HEK293 (cell line): Measurements from ENCODE around the gene ZRANB1.
A peak's percentile ranks its signal among the peaks of the same experiment; 100 is the strongest.

Source experiments
- CTCF ChIA-PET: fragments of 350-600 bp; formaldehyde crosslinking; extraction: SDS; loops from one replicate; lab custom pipeline; 2021; ENCODE audit warnings: antibody characterized with exemption; lab: Yijun Ruan, JAX
- POLR2A ChIA-PET: fragments of 300-600 bp; formaldehyde crosslinking; extraction: SDS; loops from one replicate; lab custom pipeline; 2020; ENCODE audit warnings: antibody characterized with exemption, inconsistent platforms; lab: Yijun Ruan, JAX
- H3K27ac ChIP-seq: fragments of 200-500 bp; sonication (Bioruptor generic); 2 replicates; pipeline ENCODE4 v1.5.1; 2014; ENCODE audit warnings: low read depth, low read length, control low read depth, inconsistent platforms; ENCODE audit errors: extremely low read depth
- H3K36me3 ChIP-seq, 2 experiments: fragments of 200-500 bp in 1 of 2; sonication (Bioruptor generic) in 1 of 2; 1 replicate in 1 of 2; 2 replicates in 1 of 2; pipeline ENCODE4 v1.5.1; 2014 to 2017; ENCODE audit warnings: inconsistent platforms in 2 of 2, low read length in 2 of 2; ENCODE audit not compliant: control insufficient read depth in 2 of 2, insufficient read depth in 1 of 2
- H3K4me1 ChIP-seq: fragments of 200-500 bp; sonication (Bioruptor generic); 2 replicates; pipeline ENCODE4 v1.5.1; 2014; ENCODE audit warnings: mild to moderate bottlenecking, low read length, inconsistent platforms; ENCODE audit not compliant: control insufficient read depth, insufficient read depth
- H3K4me3 ChIP-seq: 2 replicates; pipeline ENCODE4 v1.5.1; 2011; ENCODE audit warnings: low read depth, mild to moderate bottlenecking, control low read depth, low read length, moderate library complexity
- H3K9me3 ChIP-seq: fragments of 200-500 bp; sonication (Bioruptor generic); 2 replicates; pipeline ENCODE4 v1.5.1; 2014; ENCODE audit warnings: low read depth, low read length, inconsistent platforms; ENCODE audit not compliant: control insufficient read depth, insufficient read depth
- EGR2 ChIP-seq: fragments of 450-650 bp; formaldehyde crosslinking; IDR thresholded peaks from 2 replicates; pipeline ENCODE4 v1.5.1; 2016; ENCODE audit warnings: low read depth, missing biosample characterization, missing genetic modification characterization
- GLI2 ChIP-seq: fragments of 450-650 bp; formaldehyde crosslinking; IDR thresholded peaks from 2 replicates; pipeline ENCODE4; 2017; ENCODE audit warnings: missing biosample characterization, missing genetic modification characterization, low read depth, borderline replicate concordance
- IKZF3 ChIP-seq: fragments of 450-650 bp; IDR thresholded peaks from 2 replicates; pipeline ENCODE4 v1.5.0; 2018; ENCODE audit warnings: missing biosample characterization, mild to moderate bottlenecking, missing genetic modification characterization, moderate library complexity
- KLF8 ChIP-seq: fragments of 450-650 bp; formaldehyde crosslinking; IDR thresholded peaks from 2 replicates; pipeline ENCODE4 v1.5.1; 2016; ENCODE audit warnings: missing biosample characterization, missing genetic modification characterization
- MEIS1 ChIP-seq: sonication (generic); formaldehyde crosslinking; IDR thresholded peaks from 2 replicates; pipeline ENCODE4 v1.8.1; 2022; ENCODE audit warnings: missing genetic modification reagents, mild to moderate bottlenecking, borderline replicate concordance
- PRDM1 ChIP-seq: fragments of 450-650 bp; formaldehyde crosslinking; IDR thresholded peaks from 2 replicates; pipeline ENCODE4; 2016; ENCODE audit warnings: missing biosample characterization, missing genetic modification characterization
- REPIN1 ChIP-seq: fragments of 450-650 bp; formaldehyde crosslinking; IDR thresholded peaks from 2 replicates; pipeline ENCODE4 v1.5.1; 2017; ENCODE audit warnings: missing biosample characterization, missing genetic modification characterization, low read depth
- WT1 ChIP-seq: fragments of 450-650 bp; formaldehyde crosslinking; IDR thresholded peaks from 2 replicates; pipeline ENCODE4 v1.5.1; 2016; ENCODE audit warnings: missing biosample characterization, missing genetic modification characterization
- ZBTB21 ChIP-seq: fragments of 450-650 bp; formaldehyde crosslinking; IDR thresholded peaks from 2 replicates; pipeline ENCODE4 v1.5.1; 2017; ENCODE audit warnings: missing biosample characterization, missing genetic modification characterization
- ZFHX2 ChIP-seq: fragments of 450-650 bp; formaldehyde crosslinking; conservative IDR thresholded peaks from 2 replicates; pipeline ENCODE4 v1.5.1; 2016; ENCODE audit warnings: missing biosample characterization, missing genetic modification characterization
- ZNF155 ChIP-seq: fragments of 450-650 bp; formaldehyde crosslinking; IDR thresholded peaks from 2 replicates; pipeline ENCODE4 v1.5.1; 2016; ENCODE audit warnings: missing biosample characterization, missing genetic modification characterization
- ZNF202 ChIP-seq: fragments of 450-650 bp; formaldehyde crosslinking; IDR thresholded peaks from 2 replicates; pipeline ENCODE4 v1.5.1; 2016; ENCODE audit warnings: missing biosample characterization, missing genetic modification characterization, borderline replicate concordance
- ZNF221 ChIP-seq: fragments of 450-650 bp; formaldehyde crosslinking; IDR thresholded peaks from 2 replicates; pipeline ENCODE4 v1.5.1; 2017; ENCODE audit warnings: missing biosample characterization, missing genetic modification characterization, borderline replicate concordance
- ZNF239 ChIP-seq: fragments of 450-650 bp; formaldehyde crosslinking; IDR thresholded peaks from 2 replicates; pipeline ENCODE4 v1.5.1; 2016; ENCODE audit warnings: missing biosample characterization, missing genetic modification characterization
- ZNF324 ChIP-seq: fragments of 450-650 bp; formaldehyde crosslinking; IDR thresholded peaks from 2 replicates; pipeline ENCODE4 v1.5.1; 2016; ENCODE audit warnings: missing biosample characterization, missing genetic modification characterization
- ZNF366 ChIP-seq: fragments of 450-650 bp; formaldehyde crosslinking; conservative IDR thresholded peaks from 2 replicates; pipeline ENCODE4 v1.5.1; 2016; ENCODE audit warnings: missing biosample characterization, missing genetic modification characterization
- ZNF501 ChIP-seq: fragments of 450-650 bp; formaldehyde crosslinking; IDR thresholded peaks from 2 replicates; pipeline ENCODE4 v1.5.1; 2016; ENCODE audit warnings: missing biosample characterization, missing genetic modification characterization
- ZNF571 ChIP-seq: fragments of 450-650 bp; formaldehyde crosslinking; IDR thresholded peaks from 2 replicates; pipeline ENCODE4 v1.5.0; 2017; ENCODE audit warnings: missing biosample characterization, missing genetic modification characterization
- ZNF776 ChIP-seq: fragments of 450-650 bp; formaldehyde crosslinking; IDR thresholded peaks from 2 replicates; pipeline ENCODE4 v1.5.0; 2017; ENCODE audit warnings: missing biosample characterization, missing genetic modification characterization, borderline replicate concordance
- ZNF837 ChIP-seq: fragments of 450-650 bp; formaldehyde crosslinking; IDR thresholded peaks from 2 replicates; pipeline ENCODE4 v1.5.1; 2016; ENCODE audit warnings: missing biosample characterization, missing genetic modification characterization
- TF ChIP-seq, protein P1 (sequence below): fragments of 450-650 bp; formaldehyde crosslinking; IDR thresholded peaks from 2 replicates; pipeline ENCODE4 v1.5.1; 2016; ENCODE audit warnings: missing biosample characterization, missing genetic modification characterization
- TF ChIP-seq, protein P2 (sequence below): fragments of 450-650 bp; formaldehyde crosslinking; IDR thresholded peaks from 2 replicates; pipeline ENCODE4 v1.5.1; 2016; ENCODE audit warnings: missing biosample characterization, missing genetic modification characterization
- TF ChIP-seq, protein P3 (sequence below): fragments of 450-650 bp; formaldehyde crosslinking; IDR thresholded peaks from 2 replicates; pipeline ENCODE4 v1.5.1; 2017; ENCODE audit warnings: missing biosample characterization, mild to moderate bottlenecking, missing genetic modification characterization, moderate library complexity

The ZRANB1 gene

DNA sequence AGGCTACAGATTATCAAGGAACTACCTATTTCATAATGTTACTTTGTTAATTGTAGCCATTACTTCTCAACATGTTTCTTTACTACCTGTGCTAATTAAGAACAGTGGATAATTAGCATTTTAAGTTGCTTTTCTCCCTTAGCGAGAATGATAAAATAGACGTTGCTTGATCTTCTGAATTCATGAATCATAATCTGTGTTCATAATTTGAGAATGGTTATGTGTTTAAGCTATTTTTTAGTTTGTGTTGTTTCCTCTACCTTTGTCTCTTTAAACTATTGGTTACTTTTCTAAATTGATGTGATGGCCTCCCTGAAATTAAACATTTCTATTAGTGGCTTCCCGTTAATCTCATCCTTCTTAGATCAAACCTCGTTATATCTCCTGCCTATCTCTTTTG, at the start of gene ZRANB1:
TSS of gene ZRANB1 (plus strand) at position 301 of the 400 bp plus-strand sequence. CDS start 371 bp downstream, outside the sequence.
- Histone ChIP-seq H3K4me3 (no peak within 1 kb of the TSS), H3K36me3 (peaks cover 0 to 6% of the 10 kb centered on the region in 2 experiments; a peak in 2 of 3 replicates), H3K9me3 (no peaks in the 10 kb centered on the region), H3K27ac (no peak within 1 kb of the TSS), H3K4me1 (peaks cover 15% of the 10 kb centered on the region)
- ChIA-PET POLR2A (no interaction called here), CTCF (interaction anchor here (0.6 kb wide), 1 partner anchor 163 kb away, joined by 3 read pairs; no protein-coding TSS in a partner anchor)
- no peak for TF ChIP-seq ZNF239 (tag by site-specific recombination)
- TF ChIP-seq ZNF571 (tag by site-specific recombination), result no peak
- no peak for TF ChIP-seq EGR2 (tag by site-specific recombination)
- no peak for TF ChIP-seq IKZF3 (tag by site-specific recombination)
- TF ChIP-seq ZNF155, result no peak
- TF ChIP-seq, protein P1, sequence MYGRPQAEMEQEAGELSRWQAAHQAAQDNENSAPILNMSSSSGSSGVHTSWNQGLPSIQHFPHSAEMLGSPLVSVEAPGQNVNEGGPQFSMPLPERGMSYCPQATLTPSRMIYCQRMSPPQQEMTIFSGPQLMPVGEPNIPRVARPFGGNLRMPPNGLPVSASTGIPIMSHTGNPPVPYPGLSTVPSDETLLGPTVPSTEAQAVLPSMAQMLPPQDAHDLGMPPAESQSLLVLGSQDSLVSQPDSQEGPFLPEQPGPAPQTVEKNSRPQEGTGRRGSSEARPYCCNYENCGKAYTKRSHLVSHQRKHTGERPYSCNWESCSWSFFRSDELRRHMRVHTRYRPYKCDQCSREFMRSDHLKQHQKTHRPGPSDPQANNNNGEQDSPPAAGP (tag by site-specific recombination), result no peak
- TF ChIP-seq, protein P2, sequence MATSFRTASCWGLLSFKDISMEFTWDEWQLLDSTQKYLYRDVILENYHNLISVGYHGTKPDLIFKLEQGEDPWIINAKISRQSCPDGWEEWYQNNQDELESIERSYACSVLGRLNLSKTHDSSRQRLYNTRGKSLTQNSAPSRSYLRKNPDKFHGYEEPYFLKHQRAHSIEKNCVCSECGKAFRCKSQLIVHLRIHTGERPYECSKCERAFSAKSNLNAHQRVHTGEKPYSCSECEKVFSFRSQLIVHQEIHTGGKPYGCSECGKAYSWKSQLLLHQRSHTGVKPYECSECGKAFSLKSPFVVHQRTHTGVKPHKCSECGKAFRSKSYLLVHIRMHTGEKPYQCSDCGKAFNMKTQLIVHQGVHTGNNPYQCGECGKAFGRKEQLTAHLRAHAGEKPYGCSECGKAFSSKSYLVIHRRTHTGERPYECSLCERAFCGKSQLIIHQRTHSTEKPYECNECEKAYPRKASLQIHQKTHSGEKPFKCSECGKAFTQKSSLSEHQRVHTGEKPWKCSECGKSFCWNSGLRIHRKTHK (tag by site-specific recombination), result no peak
- TF ChIP-seq MEIS1 (CRISPR knock-in tag), result no peak

DNA sequence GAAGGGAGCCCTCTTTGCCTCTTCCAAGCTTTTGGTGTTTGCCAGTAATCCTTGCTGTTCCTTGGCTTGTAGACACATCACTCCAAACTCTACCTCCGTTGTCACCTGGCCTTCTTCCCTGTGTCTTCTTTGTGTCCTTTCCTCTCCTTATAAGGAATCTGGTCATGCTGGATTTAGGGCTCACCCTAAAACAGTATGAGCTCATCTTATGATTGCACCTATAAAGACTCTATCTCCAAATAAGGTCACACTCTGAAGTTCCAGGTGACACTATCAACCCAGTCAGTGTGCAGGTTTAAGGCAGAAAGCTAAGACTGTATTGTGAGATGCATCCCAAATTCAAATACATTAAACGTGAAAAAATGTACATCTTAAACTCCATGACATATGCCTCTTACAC, 49.0 kb upstream of the ZRANB1 start:
- no peaks in the 10 kb centered on the region for H3K36me3 ChIP-seq
- no peaks in the 10 kb centered on the region for H3K9me3 ChIP-seq
- CTCF ChIA-PET, result no interaction called here
- no peak overlapping the region for H3K4me3 ChIP-seq
- TF ChIP-seq KLF8 (tag by site-specific recombination) (no peak), ZNF366 (peak; percentile 28; the same call in 1 of the 2 replicates)
- TF ChIP-seq, protein P3, sequence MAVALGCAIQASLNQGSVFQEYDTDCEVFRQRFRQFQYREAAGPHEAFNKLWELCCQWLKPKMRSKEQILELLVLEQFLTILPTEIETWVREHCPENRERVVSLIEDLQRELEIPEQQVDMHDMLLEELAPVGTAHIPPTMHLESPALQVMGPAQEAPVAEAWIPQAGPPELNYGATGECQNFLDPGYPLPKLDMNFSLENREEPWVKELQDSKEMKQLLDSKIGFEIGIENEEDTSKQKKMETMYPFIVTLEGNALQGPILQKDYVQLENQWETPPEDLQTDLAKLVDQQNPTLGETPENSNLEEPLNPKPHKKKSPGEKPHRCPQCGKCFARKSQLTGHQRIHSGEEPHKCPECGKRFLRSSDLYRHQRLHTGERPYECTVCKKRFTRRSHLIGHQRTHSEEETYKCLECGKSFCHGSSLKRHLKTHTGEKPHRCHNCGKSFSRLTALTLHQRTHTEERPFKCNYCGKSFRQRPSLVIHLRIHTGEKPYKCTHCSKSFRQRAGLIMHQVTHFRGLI, result no peak
- POLR2A ChIA-PET, result no interaction called here
- no peaks in the 10 kb centered on the region for H3K4me1 ChIP-seq
- H3K27ac ChIP-seq, result no peak overlapping the region

DNA sequence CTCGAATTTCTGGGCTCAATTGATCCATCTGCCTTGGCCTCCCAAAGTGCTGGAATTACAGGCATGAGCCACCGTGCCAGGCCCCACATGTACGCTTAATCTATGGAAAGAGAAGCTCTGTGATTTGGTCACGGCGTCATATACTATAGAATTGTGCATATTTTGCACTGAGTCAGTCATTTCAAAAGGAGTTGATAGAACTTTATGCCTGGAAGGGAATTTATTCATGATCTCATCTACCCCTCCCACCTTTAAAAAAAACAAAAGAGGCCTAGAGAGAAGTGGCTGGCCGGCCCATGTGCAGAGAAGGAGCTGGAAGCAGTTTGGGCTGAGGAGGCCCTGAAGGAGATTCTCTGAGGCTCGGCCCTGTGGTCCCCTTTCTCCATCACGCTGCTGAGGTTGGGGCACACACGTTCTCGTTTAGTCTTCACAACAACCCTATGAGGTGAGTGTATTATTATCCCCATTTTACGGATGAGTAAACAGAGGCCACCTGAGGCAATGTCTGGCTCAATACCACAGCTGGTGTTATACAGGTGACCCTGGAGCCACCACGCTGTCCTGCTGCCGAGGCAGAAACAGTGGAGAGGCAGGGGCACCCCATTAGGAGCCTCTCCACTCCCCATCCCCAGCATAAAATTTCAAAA, 47.2 kb upstream of the ZRANB1 start:
- Histone ChIP-seq H3K27ac (no peak overlapping the region), H3K36me3 (no peaks in the 10 kb centered on the region), H3K4me3 (no peak overlapping the region), H3K9me3 (no peaks in the 10 kb centered on the region), H3K4me1 (no peaks in the 10 kb centered on the region)
- POLR2A ChIA-PET, result interaction anchor here (2.0 kb wide), 1 partner anchor 21 kb away, joined by 5 read pairs; no protein-coding TSS in a partner anchor
- CTCF ChIA-PET, result interaction anchor here (0.6 kb wide), 1 partner anchor 24 kb away, joined by 6 read pairs; no protein-coding TSS in a partner anchor
- no peak for TF ChIP-seq PRDM1
- no peak for TF ChIP-seq REPIN1
- TF ChIP-seq WT1, result no peak
- no peak for TF ChIP-seq ZNF776 (tag by site-specific recombination)
- no peak for TF ChIP-seq ZNF202 (tag by site-specific recombination)
- TF ChIP-seq ZNF324, result no peak
- TF ChIP-seq ZFHX2 (tag by site-specific recombination), result no peak
- TF ChIP-seq ZBTB21 (tag by site-specific recombination), result no peak
- no peak for TF ChIP-seq ZNF501
- TF ChIP-seq GLI2, result no peak
- no peak for TF ChIP-seq ZNF837 (tag by site-specific recombination)
- no peak for TF ChIP-seq ZNF221 (tag by site-specific recombination)
